HepG2 (cell line): ENCODE results near the gene RNH1.

Experiments used
- POLR2A ChIP-seq, 2 experiments: IDR thresholded peaks; 2 replicates each; pipeline ENCODE4 v1.6.1; 2011; ENCODE audit warnings: low read depth in 2 of 2, low read length in 2 of 2, mild to moderate bottlenecking in 1 of 2, moderate library complexity in 1 of 2; ENCODE audit not compliant: insufficient read depth in 1 of 2
- SP140L ChIP-seq: sonication (generic); formaldehyde crosslinking; IDR thresholded peaks from 2 replicates; pipeline ENCODE4 v1.4.0; 2020; ENCODE audit warnings: missing genetic modification reagents, borderline replicate concordance
- TBP ChIP-seq: sonication (generic); formaldehyde crosslinking; IDR thresholded peaks from 2 replicates; pipeline ENCODE4 v1.5.0; 2020; ENCODE audit warnings: missing genetic modification reagents
- ZBTB7A ChIP-seq: sonication (generic); formaldehyde crosslinking; IDR thresholded peaks from 2 replicates; pipeline ENCODE4 v1.8.0; 2022; ENCODE audit warnings: mild to moderate bottlenecking, missing genetic modification reagents
- ZNF230 ChIP-seq: sonication (generic); formaldehyde crosslinking; IDR thresholded peaks from 2 replicates; pipeline ENCODE4 v1.4.0; 2020; ENCODE audit warnings: mild to moderate bottlenecking, missing genetic modification reagents
- ZNF331 ChIP-seq: sonication (generic); formaldehyde crosslinking; IDR thresholded peaks from 2 replicates; pipeline ENCODE4 v1.4.0; 2020; ENCODE audit warnings: missing genetic modification reagents

GRCh38 chr11:550021-550745 is 43.1 kb upstream of the RNH1 start:
- TF ChIP-seq ZNF331 (CRISPR knock-in tag) (no peak), POLR2A (IDR thresholded peaks at IDR 0.05; ENCODE audit: insufficient read depth in 1 of 2, low read depth in 2 of 2, low read length in 2 of 2) (no peak), TBP (CRISPR knock-in tag) (no peak), ZNF230 (CRISPR knock-in tag) (no peak), ZBTB7A (CRISPR knock-in tag) (no peak), SP140L (no peak)
